IPS DF 19.7 (cell line): ENCODE results near the gene RIGI.
"Not testable (repeated sequence)": the region's sequence is repeated elsewhere in the genome, so short reads cannot be mapped to it uniquely, and the experiment has no call there.

ENCODE experiments used
- DNase-seq: peaks from one replicate; pipeline ENCODE4 v3.0.0-alpha.2; 2013; ENCODE audit warnings: low read depth, low spot score

RIGI gene

GRCh38 chr9:32526707-32527048 lies 682 bp upstream of the RIGI start:
- DNase-seq: no peak

GRCh38 chr9:32525709-32526030 lies 326 bp downstream of the RIGI start:
- no peak for DNase-seq

- DNase-seq: no peak
Measured at GRCh38 chr9:32524892-32525708, 896 bp downstream of the RIGI start.

GRCh38 chr9:32524558-32524891 lies 1.5 kb downstream of the RIGI start:
- not testable (repeated sequence) for DNase-seq

- no peak for DNase-seq
Measured at GRCh38 chr9:32523910-32524309, 2.1 kb downstream of the RIGI start.

GRCh38 chr9:32518276-32518675 lies 7.7 kb downstream of the RIGI start:
- DNase-seq: no peak

- DNase-seq: no peak
Measured at GRCh38 chr9:32516241-32516640, 9.8 kb downstream of the RIGI start.

- DNase-seq: no peak
Measured at GRCh38 chr9:32508728-32509127, 17.3 kb downstream of the RIGI start.

- no peak for DNase-seq
Measured at GRCh38 chr9:32503008-32503407, 23.0 kb downstream of the RIGI start.

- no peak for DNase-seq
Measured at GRCh38 chr9:32502464-32502863, 23.5 kb downstream of the RIGI start.

GRCh38 chr9:32501868-32502267 lies 24.1 kb downstream of the RIGI start:
- DNase-seq: no peak

- no peak for DNase-seq
Measured at GRCh38 chr9:32500768-32501167, 25.2 kb downstream of the RIGI start.

- DNase-seq: no peak
Measured at GRCh38 chr9:32497921-32498320, 28.1 kb downstream of the RIGI start.

- DNase-seq: no peak
Measured at GRCh38 chr9:32490601-32491000, 35.4 kb downstream of the RIGI start.

GRCh38 chr9:32487981-32488380 lies 38.0 kb downstream of the RIGI start:
- no peak for DNase-seq

GRCh38 chr9:32486839-32487562 lies 39.0 kb downstream of the RIGI start:
- no peak for DNase-seq

GRCh38 chr9:32483343-32483742 lies 42.7 kb downstream of the RIGI start:
- no peak for DNase-seq
